Heart right ventricle (tissue), 16 donors: ENCODE measurements around the gene CPA4. TPM values are rescaled to one million over a fixed set of nuclear protein-coding genes. Genes with fewer than 3 reads are reported as not detected.

Experiments
- ATAC-seq, 8 donors: fragments of 200-7000 bp; cut with Tn5 transposase; one replicate each; pipeline ENCODE4 v1.9.1; 2020; ENCODE audit warnings: mild to moderate bottlenecking in 8 of 8, moderate library complexity in 8 of 8, moderate number of reproducible peaks in 1 of 8
- DNase-seq, 2 donors: peaks; one replicate each; pipeline ENCODE4 v3.0.0-alpha.2; 2020
- H3K27ac ChIP-seq, 10 donors: fragments of 200-600 bp; sonication (generic) in 2 of 10; one replicate each; pipeline versions ENCODE4 v1.5.0 to v1.8.0; 2020 to 2022; ENCODE audit warnings: mild to moderate bottlenecking in 3 of 10
- H3K27me3 ChIP-seq, 7 donors: fragments of 200-600 bp; one replicate each; pipeline ENCODE4 v1.8.0; 2021 to 2022; ENCODE audit warnings: mild to moderate bottlenecking in 2 of 7
- H3K36me3 ChIP-seq, 9 donors: fragments of 200-600 bp; sonication (generic) in 1 of 9; one replicate each; pipeline versions ENCODE4 v1.5.0 to v1.8.0; 2020 to 2022; ENCODE audit warnings: mild to moderate bottlenecking in 2 of 9
- H3K4me1 ChIP-seq, 9 donors: fragments of 200-600 bp; sonication (generic) in 1 of 9; one replicate each; pipeline versions ENCODE4 v1.5.0 to v1.8.0; 2020 to 2022; ENCODE audit warnings: mild to moderate bottlenecking in 4 of 9
- H3K4me3 ChIP-seq, 10 donors: fragments of 200-600 bp; sonication (generic) in 2 of 10; one replicate each; pipeline versions ENCODE4 v1.5.0 to v1.8.0; 2020 to 2022; ENCODE audit warnings: mild to moderate bottlenecking in 7 of 10, moderate library complexity in 2 of 10
- H3K9me3 ChIP-seq, 11 donors: fragments of 200-600 bp in 10 of 11; sonication (generic) in 2 of 11; one replicate each; pipeline versions ENCODE4 v1.5.0 to v1.8.0; 2013 to 2022; ENCODE audit warnings: mild to moderate bottlenecking in 2 of 11, control low read depth in 1 of 11, moderate library complexity in 1 of 11
- WGBS, 2 donors: extraction: QIAGEN DNeasy Blood & Tissue Kit; methylation state at CpG; one replicate each; pipeline ENCODE4 v1.1.7; 2013; ENCODE audit warnings: inconsistent platforms in 1 of 2; 5-methylcytosine and 5-hydroxymethylcytosine counted together
- intact Hi-C, 10 donors: fragments of 100-400 bp; cut with DNase I; formaldehyde crosslinking; loops; one replicate each; pipeline versions ENCODE4 v1.11.1 to v1.14.2; 2022
- polyA plus RNA-seq, 2 donors: library from polyadenylated mRNA; stranded (reverse); fragments of 200-250 nt; gene quantifications; one replicate each; pipeline ENCODE4 v1.2.3, GENCODE V29; 2013
- total RNA-seq, 10 donors: library from RNA; stranded (reverse); fragmentation: NEBNext Ultra II Directional in 3 of 10; extraction: Animal tissue kit (Norgen Biotek cat#: 25700) in 3 of 10; gene quantifications; one replicate each; pipeline versions ENCODE4 v1.2.1 to v1.2.4, GENCODE V29; 2021 to 2023
- TF ChIP-seq, protein P1 (sequence below), 9 donors: fragments of 200-600 bp; sonication (generic) in 2 of 9; IDR thresholded peaks; one replicate each; pipeline versions ENCODE4 v1.5.0 to v1.8.0; 2021 to 2022; ENCODE audit warnings: antibody characterized with exemption in 9 of 9, mild to moderate bottlenecking in 5 of 9, moderate library complexity in 1 of 9
- donor health status: Arrhythmogenic right ventricular cardiomyopathy.
- donor health status: ischemic (EF 13 %, LVEDD 7.1; RV severe dilation, severe dysfunction).
- donor health status: healthy with polysubstance abuse.
- donor health status: DM: no; HTN: yes; CAD: no.
- donor health status: DM: no; HTN: no; CAD: no.
- donor health status: ischemic (EF 25% LVEDD 6.9; RV normal size, moderate dysfunction).
- donor health status: ischemic (EF 25% LVEDD 5.7; RV mildly dilated, moderate dysfunction).
- donor health status: healthy.
- donor health status: DM: yes; HTN: yes; CAD: no.
- donor health status: Ischemic cardiomyopathy.
- donor health status: ischemic (EF 35%, LVEDD 5.7; RV mildly dilated, moderate dysfunction).
- donor health status: nonischemic (EF 11% LVEDD 7.7; RV severe dilation, severe dysfunction).
- donor health status: DM: yes; HTN: yes; CAD: no.
- donor health status: PGD.
- donor health status: ischemic (EF 29% LVEDD 5.4; RV normal size, mild dysfunction).
- donor health status: nonischemic (EF 23%, LVEDD 6.1; RV moderate dilation, normal function).

CPA4 gene
- total and polyA plus RNA-seq, 12 donors = 0.04 to 2.7 (median 0.46) TPM; not detected in 7

DNA sequence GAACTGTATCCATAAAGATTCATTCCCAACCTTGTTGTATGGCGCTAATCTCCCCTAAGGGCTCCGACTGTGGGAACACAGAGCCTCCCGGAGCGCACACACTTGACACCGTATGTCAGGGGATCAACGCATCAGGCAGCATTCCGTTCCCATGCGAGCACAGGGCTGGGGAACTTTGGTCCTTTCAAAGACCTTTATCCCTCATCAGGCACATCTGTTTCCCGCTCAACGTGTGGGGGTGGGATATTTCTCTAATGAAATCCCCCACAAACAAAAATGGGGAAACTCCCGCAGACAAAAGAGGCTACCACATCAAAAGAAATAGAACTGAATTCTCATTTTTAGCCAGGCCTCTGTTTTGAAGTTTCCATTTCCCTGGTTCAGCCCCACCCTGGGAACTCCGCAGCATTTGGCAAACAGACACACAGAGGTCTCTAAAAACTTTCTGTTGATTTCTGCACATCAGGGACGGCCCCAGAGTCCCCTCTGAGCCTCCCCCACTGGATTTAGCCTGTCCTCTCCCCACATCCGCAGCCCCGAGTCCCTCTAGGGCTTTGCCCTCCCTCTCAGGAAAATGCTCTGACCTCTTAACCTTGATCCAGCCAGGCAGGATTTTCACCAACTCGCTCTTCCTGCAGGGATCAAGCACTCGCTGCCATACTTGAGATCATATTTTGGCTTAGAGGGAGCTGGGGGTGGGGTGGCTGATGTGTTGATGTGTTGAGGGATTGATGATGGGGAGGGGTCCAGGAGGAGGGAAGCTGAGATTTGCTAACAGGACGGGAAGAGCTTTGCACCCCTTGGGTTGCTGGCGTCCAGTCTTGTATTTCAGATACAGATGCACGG, 58.2 kb downstream of the CPA4 start:
- Histone ChIP-seq H3K4me3 (no peak overlapping the region), H3K36me3 (no peaks in the 10 kb centered on the region), H3K9me3 (no peaks in the 10 kb centered on the region), H3K27me3 (peaks cover 0 to 6% (median 0%) of the 10 kb centered on the region in 7 donors), H3K27ac (peak overlapping the region in 9 of 10 donors; percentile 51 to 77 (median 64)), H3K4me1 (peaks cover 0 to 35% (median 18%) of the 10 kb centered on the region in 9 donors)
- intact Hi-C loops = loop anchor here in 3 of 10 donors (5.0 to 10.0 kb wide), 3 partner anchors 74 to 84 kb away; no protein-coding TSS in a partner anchor
- peak; percentile 21 to 75 (median 49) for ATAC-seq
- 39 to 41% methylated on average over 20 of the region's 20 CpGs for WGBS, 2 donors
- TF ChIP-seq, protein P1, sequence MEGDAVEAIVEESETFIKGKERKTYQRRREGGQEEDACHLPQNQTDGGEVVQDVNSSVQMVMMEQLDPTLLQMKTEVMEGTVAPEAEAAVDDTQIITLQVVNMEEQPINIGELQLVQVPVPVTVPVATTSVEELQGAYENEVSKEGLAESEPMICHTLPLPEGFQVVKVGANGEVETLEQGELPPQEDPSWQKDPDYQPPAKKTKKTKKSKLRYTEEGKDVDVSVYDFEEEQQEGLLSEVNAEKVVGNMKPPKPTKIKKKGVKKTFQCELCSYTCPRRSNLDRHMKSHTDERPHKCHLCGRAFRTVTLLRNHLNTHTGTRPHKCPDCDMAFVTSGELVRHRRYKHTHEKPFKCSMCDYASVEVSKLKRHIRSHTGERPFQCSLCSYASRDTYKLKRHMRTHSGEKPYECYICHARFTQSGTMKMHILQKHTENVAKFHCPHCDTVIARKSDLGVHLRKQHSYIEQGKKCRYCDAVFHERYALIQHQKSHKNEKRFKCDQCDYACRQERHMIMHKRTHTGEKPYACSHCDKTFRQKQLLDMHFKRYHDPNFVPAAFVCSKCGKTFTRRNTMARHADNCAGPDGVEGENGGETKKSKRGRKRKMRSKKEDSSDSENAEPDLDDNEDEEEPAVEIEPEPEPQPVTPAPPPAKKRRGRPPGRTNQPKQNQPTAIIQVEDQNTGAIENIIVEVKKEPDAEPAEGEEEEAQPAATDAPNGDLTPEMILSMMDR (IDR thresholded peaks at IDR 0.05) = no peak
- DNase-seq = peak; percentile 41 to 47

DNA sequence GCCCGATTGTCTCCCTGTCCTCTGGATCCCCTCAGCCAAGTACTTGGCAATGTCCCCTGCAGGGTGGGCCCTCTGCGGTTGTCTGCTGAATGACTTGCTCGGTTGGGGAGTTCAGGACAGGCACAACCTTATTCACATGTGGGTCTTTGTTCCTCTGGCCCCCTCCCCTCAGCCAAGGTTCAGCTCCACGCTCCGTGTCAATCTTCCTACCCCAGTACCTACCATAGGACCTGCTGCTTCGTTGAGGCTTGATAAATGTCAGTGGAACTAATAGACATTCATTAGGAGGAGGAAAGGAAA, 58.8 kb downstream of the CPA4 start:
- no peaks in the 10 kb centered on the region for H3K9me3 ChIP-seq
- peak in 1 of 8 donors; percentile 6 for ATAC-seq
- intact Hi-C loops = loop anchor here in 3 of 10 donors (5.0 to 10.0 kb wide), 3 partner anchors 74 to 83 kb away; no protein-coding TSS in a partner anchor
- H3K27ac ChIP-seq = peak overlapping the region in 7 of 10 donors; percentile 51 to 77 (median 64)
- DNase-seq = no peak
- H3K27me3 ChIP-seq = peaks cover 0 to 6% (median 0%) of the 10 kb centered on the region in 7 donors
- H3K36me3 ChIP-seq = no peaks in the 10 kb centered on the region
- 45 to 54% methylated on average over 6 of the region's 6 CpGs for whole genome bisulfite sequencing, 2 donors
- H3K4me1 ChIP-seq = peaks cover 0 to 41% (median 24%) of the 10 kb centered on the region in 9 donors
- TF ChIP-seq, protein P1 (IDR thresholded peaks at IDR 0.05) = no peak
- H3K4me3 ChIP-seq = no peak overlapping the region

DNA sequence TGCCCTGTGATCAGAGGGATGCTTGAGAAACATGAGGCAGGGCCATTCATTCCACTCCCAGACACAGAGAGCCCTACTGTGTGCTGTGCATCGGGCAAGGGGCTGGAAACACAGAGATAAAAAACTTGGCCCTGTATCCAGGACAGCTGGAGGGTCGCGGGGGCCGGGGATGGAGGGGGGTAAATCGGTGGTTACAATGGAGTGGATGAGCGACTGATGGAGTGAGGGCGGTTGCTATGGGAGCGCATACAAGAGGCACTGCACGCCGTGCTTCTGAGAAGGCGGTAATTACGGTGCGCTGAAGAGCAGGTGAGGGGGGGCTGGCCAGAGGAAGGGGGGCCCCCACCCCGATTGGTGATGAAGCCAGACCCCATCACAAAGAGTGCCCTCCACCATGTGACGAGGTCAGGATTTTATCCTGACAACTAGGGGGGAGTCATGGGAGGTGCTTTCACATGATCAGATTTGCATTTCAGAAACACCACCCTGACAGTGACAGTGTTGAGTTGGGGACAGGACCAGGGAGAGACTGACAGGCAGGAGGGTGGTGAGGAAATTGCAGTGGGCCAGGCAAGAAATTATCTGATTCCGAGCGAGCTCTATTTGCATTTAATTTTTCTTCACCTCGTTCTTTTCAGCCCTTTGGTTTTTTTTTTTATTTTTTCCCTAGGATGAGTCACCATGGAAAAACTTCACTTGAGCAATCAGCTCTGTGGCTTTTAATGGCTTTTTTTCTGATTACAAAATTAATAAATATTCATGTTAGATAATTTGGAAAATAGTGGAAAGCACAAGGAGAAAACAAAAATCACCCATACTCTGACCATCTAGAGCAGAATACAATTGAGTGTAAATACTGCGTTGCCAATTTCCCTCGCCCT, 59.5 kb downstream of the CPA4 start:
- no peak for DNase-seq
- no peaks in the 10 kb centered on the region for H3K36me3 ChIP-seq
- ATAC-seq = peak in 2 of 8 donors; percentile 2 to 3
- H3K9me3 ChIP-seq = no peaks in the 10 kb centered on the region
- peaks cover 0 to 48% (median 31%) of the 10 kb centered on the region in 9 donors for H3K4me1 ChIP-seq
- peak overlapping the region in 1 of 10 donors; percentile 10 for H3K4me3 ChIP-seq
- intact Hi-C loops = loop anchor here in 3 of 10 donors (5.0 to 10.0 kb wide), 3 partner anchors 75 to 82 kb away; no protein-coding TSS in a partner anchor
- TF ChIP-seq, protein P1 (IDR thresholded peaks at IDR 0.05) = no peak
- H3K27ac ChIP-seq = peak overlapping the region in 8 of 10 donors; percentile 50 to 77 (median 58)
- 38 to 59% methylated on average over 20 of the region's 20 CpGs for WGBS, 2 donors
- H3K27me3 ChIP-seq = peaks cover 0 to 6% (median 0%) of the 10 kb centered on the region in 7 donors

DNA sequence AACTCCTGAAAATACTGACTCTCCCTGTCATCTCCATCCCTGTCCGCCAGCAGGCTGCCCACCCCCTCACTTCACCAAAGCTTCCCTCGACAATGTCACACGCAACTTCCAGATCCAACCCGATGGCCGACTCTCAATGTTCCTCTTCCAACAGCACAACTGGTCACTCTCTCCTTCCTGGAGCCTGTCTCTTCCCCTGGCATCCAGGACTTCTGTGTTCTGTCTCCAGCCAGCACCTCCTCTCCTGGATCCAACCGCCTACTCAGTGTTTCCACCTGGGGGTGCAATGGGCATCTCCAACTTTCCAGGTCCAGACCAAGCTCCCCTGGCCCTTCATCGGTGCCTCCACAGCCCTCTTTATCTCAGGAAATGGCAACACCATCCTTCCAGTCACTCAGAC, 60.2 kb downstream of the CPA4 start:
- TF ChIP-seq, protein P1 (IDR thresholded peaks at IDR 0.05) = no peak
- DNase-seq = no peak
- no peak for ATAC-seq
- no peak overlapping the region for H3K4me3 ChIP-seq
- H3K4me1 ChIP-seq = peaks cover 0 to 50% (median 31%) of the 10 kb centered on the region in 9 donors
- 85 to 90% methylated on average over 7 of the region's 7 CpGs for WGBS, 2 donors
- no peaks in the 10 kb centered on the region for H3K9me3 ChIP-seq
- no peaks in the 10 kb centered on the region for H3K36me3 ChIP-seq
- intact Hi-C loops = loop anchor here in 3 of 10 donors (5.0 to 10.0 kb wide), 3 partner anchors 76 to 82 kb away; no protein-coding TSS in a partner anchor
- peak overlapping the region in 6 of 10 donors; percentile 9 to 77 (median 58) for H3K27ac ChIP-seq
- peaks cover 0 to 6% (median 0%) of the 10 kb centered on the region in 7 donors for H3K27me3 ChIP-seq
